HepG2 (cell line): Measurements from ENCODE around the gene TAGLN. TPM values are rescaled to one million over a fixed set of nuclear protein-coding genes. Genes with fewer than 3 reads are reported as not detected.

Experiments
- ATAC-seq: fragments of 200-7000 bp; cut with Tn5 transposase; 3 replicates; pipeline ENCODE4 v1.9.1; 2020; ENCODE audit warnings: mild to moderate bottlenecking, moderate library complexity
- BruUV-seq: library from RNA; stranded (reverse); fragments of 400-500 nt; replicated peaks from 2 replicates; lab custom pipeline; 2021; lab: Mats Ljungman, UMichigan
- CTCF ChIA-PET: fragments of 300-600 bp; formaldehyde crosslinking; extraction: SDS; loops from one replicate; lab custom pipeline; 2021; ENCODE audit warnings: low total read pairs, inconsistent platforms, low intra/inter-chr PET ratio; lab: Yijun Ruan, JAX
- POLR2A ChIA-PET: fragments of 350-600 bp; sonication (Branson Sonifier 250); formaldehyde crosslinking; loops from one replicate; lab custom pipeline; 2020; ENCODE audit warnings: antibody characterized with exemption, inconsistent platforms; lab: Yijun Ruan, JAX
- DNase-seq: peaks from one replicate; pipeline ENCODE4 v3.0.0-alpha.2; 2015; ENCODE audit warnings: low spot score
- FAIRE-seq: peaks from 3 replicates; lab custom pipeline; 2011; peaks lifted over from hg19 to GRCh38; lab: Jason Lieb, UNC
- H2AFZ ChIP-seq: one replicate; pipeline ENCODE4 v1.6.1; 2011; ENCODE audit warnings: low read length, inconsistent platforms
- H3K27ac ChIP-seq: fragments of 300-600 bp; 3 replicates; pipeline ENCODE4 v1.8.0; 2011; ENCODE audit warnings: mixed run types, mild to moderate bottlenecking, mixed read lengths, low read length, inconsistent platforms; ENCODE audit not compliant: insufficient read depth; ENCODE audit errors: extremely low read length
- H3K27me3 ChIP-seq, 2 experiments: fragments of 200-600 bp in 1 of 2; 2 replicates in 1 of 2; 3 replicates in 1 of 2; pipeline versions ENCODE4 v1.6.0 to v1.8.0; 2011; ENCODE audit warnings: low read length in 2 of 2, mild to moderate bottlenecking in 2 of 2, moderate library complexity in 2 of 2, inconsistent platforms in 1 of 2; ENCODE audit not compliant: insufficient read depth in 2 of 2, control insufficient read depth in 1 of 2
- H3K36me3 ChIP-seq, 2 experiments: fragments of 200-600 bp in 1 of 2; replicated peaks in 1 of 2; 2 replicates in 1 of 2; 3 replicates in 1 of 2; pipeline versions ENCODE4 v1.5.1 to v1.8.0; 2011; ENCODE audit warnings: low read length in 2 of 2, inconsistent platforms in 1 of 2; ENCODE audit not compliant: insufficient read depth in 2 of 2, control insufficient read depth in 1 of 2
- H3K4me1 ChIP-seq: 2 replicates; pipeline ENCODE4 v1.5.1; 2012; ENCODE audit warnings: low read length, inconsistent platforms; ENCODE audit not compliant: insufficient read depth
- H3K4me2 ChIP-seq: 2 replicates; pipeline ENCODE4 v1.6.0; 2011; ENCODE audit warnings: low read depth, low read length, inconsistent platforms
- H3K4me3 ChIP-seq, 3 experiments: fragments of 200-600 bp in 1 of 3; sonication (generic), shearing (Covaris generic) in 1 of 3; replicated peaks in 1 of 3; 2 replicates each; pipeline ENCODE4 v1.5.1; 2011 to 2016; ENCODE audit warnings: low read length in 3 of 3, inconsistent platforms in 2 of 3, low read depth in 2 of 3, mild to moderate bottlenecking in 2 of 3, control low read depth in 1 of 3, mixed read lengths in 1 of 3; ENCODE audit not compliant: insufficient read depth in 1 of 3
- H3K79me2 ChIP-seq: one replicate; pipeline ENCODE4 v1.6.1; 2011; ENCODE audit warnings: low read length, inconsistent platforms; ENCODE audit not compliant: insufficient read depth
- H3K9ac ChIP-seq: 2 replicates; pipeline ENCODE4 v1.6.0; 2011; ENCODE audit warnings: mild to moderate bottlenecking, low read depth, low read length, inconsistent platforms; ENCODE audit not compliant: insufficient read depth
- H3K9me3 ChIP-seq: 2 replicates; pipeline ENCODE4 v1.5.1; 2012; ENCODE audit warnings: mild to moderate bottlenecking, low read length
- H4K20me1 ChIP-seq: 2 replicates; pipeline ENCODE4 v1.6.0; 2011; ENCODE audit warnings: inconsistent platforms, mild to moderate bottlenecking, low read length, moderate library complexity; ENCODE audit not compliant: insufficient read depth
- GFI1 ChIP-seq: sonication (generic); formaldehyde crosslinking; IDR thresholded peaks from 2 replicates; pipeline ENCODE4 v1.5.0; 2020; ENCODE audit warnings: missing genetic modification reagents, mild to moderate bottlenecking, borderline replicate concordance
- REXO4 ChIP-seq: sonication (generic); formaldehyde crosslinking; IDR thresholded peaks from 2 replicates; pipeline ENCODE4 v1.8.0; 2022; ENCODE audit warnings: missing genetic modification reagents, mild to moderate bottlenecking, borderline replicate concordance
- SMAD9 ChIP-seq: sonication (generic); formaldehyde crosslinking; IDR thresholded peaks from 2 replicates; pipeline ENCODE4 v1.5.1; 2020; ENCODE audit warnings: mild to moderate bottlenecking, missing genetic modification reagents
- ZBTB49 ChIP-seq: sonication (generic); formaldehyde crosslinking; IDR thresholded peaks from 2 replicates; pipeline ENCODE4 v1.4.0; 2020; ENCODE audit warnings: missing genetic modification reagents, borderline replicate concordance
- ZNF713 ChIP-seq: sonication (generic); formaldehyde crosslinking; IDR thresholded peaks from 2 replicates; pipeline ENCODE4 v1.4.0; 2020; ENCODE audit warnings: mild to moderate bottlenecking, missing genetic modification reagents
- ZNF83 ChIP-seq: sonication (generic); formaldehyde crosslinking; IDR thresholded peaks from 2 replicates; pipeline ENCODE4 v1.4.0; 2020; ENCODE audit warnings: missing genetic modification reagents, mild to moderate bottlenecking, borderline replicate concordance
- ZNF891 ChIP-seq: sonication (generic); formaldehyde crosslinking; IDR thresholded peaks from 2 replicates; pipeline ENCODE4 v1.5.0; 2020; ENCODE audit warnings: mild to moderate bottlenecking, missing genetic modification reagents
- WGBS: methylation state at CpG from one replicate; pipeline ENCODE4 v1.1.6; 2017; ENCODE audit warnings: low lambda C conversion rate; 5-methylcytosine and 5-hydroxymethylcytosine counted together
- in situ Hi-C: cut with HindIII; loops from 2 replicates; pipeline ENCODE4 v1.10.0; 2017; ENCODE audit warnings: low pct_unique_long_range_greater_than_20kb; ENCODE audit not compliant: extremely low pct_ligation_motif_present
- intact Hi-C: fragments of 100-400 bp; cut with micrococcal nuclease; formaldehyde crosslinking; loops from one replicate; pipeline ENCODE4 v1.10.0; 2022; ENCODE audit not compliant: unreplicated experiment
- polyA plus RNA-seq, 8 experiments: library from polyadenylated mRNA; depleted of rRNA in 3 of 8; stranded (reverse) in 7 of 8; unstranded in 1 of 8; fragments of >200 nt; fragmentation: Illumina TruSeq in 4 of 8; extraction: Trizol in 4 of 8; gene quantifications; 2 replicates each; pipeline versions ENCODE4 v1.2.1 to v1.2.3, GENCODE V29; 2011 to 2016; ENCODE audit warnings: low read depth in 4 of 8, missing spikeins in 1 of 8, mixed read lengths in 1 of 8; ENCODE audit not compliant: insufficient read depth in 1 of 8
- total RNA-seq, 5 experiments: library from RNA; depleted of rRNA; stranded (reverse); fragments of >200 nt; fragmentation: Illumina TruSeq; extraction: Trizol; gene quantifications; 2 replicates each; pipeline ENCODE4 v1.2.3, GENCODE V29; 2016; ENCODE audit warnings: low read depth in 1 of 5
- TF ChIP-seq, protein P1 (sequence below): sonication (generic); formaldehyde crosslinking; IDR thresholded peaks from 2 replicates; pipeline ENCODE4 v1.4.0; 2020; ENCODE audit warnings: mild to moderate bottlenecking, missing genetic modification reagents

TAGLN gene
- total and polyA plus RNA-seq, 2 of the 13 experiments (the other 11 are each of a cell fraction or from before 2014, with no cell fraction given) = 12.6 to 75.4 TPM

GRCh38 chr11:117187428-117187798 lies 11.8 kb upstream of the TAGLN start:
- Histone ChIP-seq H3K36me3 (peaks cover 9 to 23% of the 10 kb centered on the region in 2 experiments; a peak in 4 of 5 replicates), H3K79me2 (no peaks in the 10 kb centered on the region), H3K27ac (no peak overlapping the region), H3K4me2 (no peak overlapping the region), H3K9ac (no peak overlapping the region), H4K20me1 (no peaks in the 10 kb centered on the region), H3K4me1 (peaks cover 20% of the 10 kb centered on the region), H3K9me3 (no peaks in the 10 kb centered on the region), H2AFZ (no peak overlapping the region), H3K4me3 (no peak overlapping the region), H3K27me3 (no peaks in the 10 kb centered on the region)
- ChIA-PET CTCF (no interaction called here), POLR2A (no interaction called here)
- ATAC-seq = no peak
- no peak for DNase-seq
- intact Hi-C loops (no loop called here), in situ Hi-C loops (no loop called here)
- no peak for FAIRE-seq
- WGBS = 93% methylated on average over 13 of the region's 13 CpGs
- no TSS peak for BruUV-seq
- no peak for TF ChIP-seq GFI1
- no peak for TF ChIP-seq ZNF891 (CRISPR knock-in tag)
- TF ChIP-seq ZNF83 (CRISPR knock-in tag) = no peak
- no peak for TF ChIP-seq ZBTB49
- TF ChIP-seq, protein P1, sequence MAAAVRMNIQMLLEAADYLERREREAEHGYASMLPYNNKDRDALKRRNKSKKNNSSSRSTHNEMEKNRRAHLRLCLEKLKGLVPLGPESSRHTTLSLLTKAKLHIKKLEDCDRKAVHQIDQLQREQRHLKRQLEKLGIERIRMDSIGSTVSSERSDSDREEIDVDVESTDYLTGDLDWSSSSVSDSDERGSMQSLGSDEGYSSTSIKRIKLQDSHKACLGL (CRISPR knock-in tag) = no peak
- no peak for TF ChIP-seq REXO4 (CRISPR knock-in tag)
- TF ChIP-seq ZNF713 = no peak
- TF ChIP-seq SMAD9 = no peak
